Measurements from ENCODE around the gene SGF29.
A peak's percentile ranks its signal among the peaks of the same experiment; 100 is the strongest.
"Not testable (repeated sequence)": the region's sequence is repeated elsewhere in the genome, so short reads cannot be mapped to it uniquely, and the experiment has no call there.

The SGF29 gene

DNA sequence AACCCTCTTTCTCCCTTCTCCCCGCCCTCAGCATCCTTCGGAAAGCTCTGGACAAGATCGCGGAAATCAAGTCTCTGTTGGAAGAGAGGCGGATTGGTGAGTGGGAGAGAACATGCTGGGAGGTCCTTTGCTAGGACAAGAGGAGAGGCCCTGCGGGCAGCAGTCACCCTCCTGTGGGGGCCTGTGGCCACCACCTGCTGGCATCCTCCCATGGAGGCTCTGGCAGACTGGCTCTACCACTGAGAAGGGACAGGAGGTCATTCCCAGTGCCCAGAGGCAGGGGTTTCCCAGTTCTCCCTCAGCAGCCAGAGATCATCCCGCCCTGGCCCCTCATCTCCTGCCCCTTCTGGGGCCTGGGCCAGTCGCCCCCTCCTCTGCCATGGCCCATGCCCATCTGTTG, 35.3 kb downstream of the SGF29 start:
- intact Hi-C loops (cut with DNase I), result no loop called here
- no peak for DNase-seq

DNA sequence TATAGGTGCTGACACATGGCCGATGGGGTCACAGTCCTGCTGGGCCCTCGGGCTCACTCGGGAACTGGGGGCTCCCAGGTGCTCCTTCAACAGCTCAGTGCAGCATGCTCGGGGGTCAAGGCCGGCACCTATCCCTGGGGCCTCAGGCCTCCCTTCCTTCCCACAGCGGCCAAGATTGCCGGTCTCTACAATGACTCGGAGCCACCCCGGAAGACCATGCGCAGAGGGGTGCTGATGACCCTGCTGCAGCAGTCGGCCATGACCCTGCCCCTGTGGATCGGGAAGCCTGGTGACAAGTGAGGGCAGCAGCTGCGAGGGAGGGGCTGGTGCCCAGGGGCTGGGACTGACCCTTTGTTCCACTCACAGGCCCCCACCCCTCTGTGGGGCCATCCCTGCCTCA, 36.2 kb downstream of the SGF29 start:
- no peak for DNase-seq
- intact Hi-C loops (cut with DNase I), result no loop called here

GRCh38 chr16:28590384-28591340, 36.9 kb downstream of the SGF29 start:
- DNase-seq, result no peak
- intact Hi-C loops (cut with DNase I), result no loop called here

GRCh38 chr16:28591355-28591754, 37.6 kb downstream of the SGF29 start:
- intact Hi-C loops (cut with DNase I), result no loop called here
- no peak for DNase-seq

DNA sequence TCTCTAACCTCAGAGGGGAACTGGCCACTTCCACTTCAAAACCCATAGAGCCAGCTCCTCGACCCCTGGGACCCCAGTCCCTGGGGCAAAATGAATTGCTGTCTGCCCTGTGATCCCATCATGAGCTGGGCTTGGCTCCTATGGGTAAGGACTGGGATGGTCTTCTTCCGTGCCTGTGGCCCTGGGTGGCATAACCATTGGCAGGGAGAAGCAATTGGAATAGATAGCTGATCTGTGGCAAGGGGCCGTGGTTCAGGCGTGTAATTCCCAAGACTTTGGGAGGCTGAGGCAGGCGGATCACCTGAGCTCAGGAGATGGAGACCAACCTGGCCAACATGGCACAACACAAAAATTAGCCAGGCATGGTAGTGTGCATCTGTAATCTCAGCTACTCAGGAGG, 38.8 kb downstream of the SGF29 start:
- intact Hi-C loops (cut with DNase I), result no loop called here

DNA sequence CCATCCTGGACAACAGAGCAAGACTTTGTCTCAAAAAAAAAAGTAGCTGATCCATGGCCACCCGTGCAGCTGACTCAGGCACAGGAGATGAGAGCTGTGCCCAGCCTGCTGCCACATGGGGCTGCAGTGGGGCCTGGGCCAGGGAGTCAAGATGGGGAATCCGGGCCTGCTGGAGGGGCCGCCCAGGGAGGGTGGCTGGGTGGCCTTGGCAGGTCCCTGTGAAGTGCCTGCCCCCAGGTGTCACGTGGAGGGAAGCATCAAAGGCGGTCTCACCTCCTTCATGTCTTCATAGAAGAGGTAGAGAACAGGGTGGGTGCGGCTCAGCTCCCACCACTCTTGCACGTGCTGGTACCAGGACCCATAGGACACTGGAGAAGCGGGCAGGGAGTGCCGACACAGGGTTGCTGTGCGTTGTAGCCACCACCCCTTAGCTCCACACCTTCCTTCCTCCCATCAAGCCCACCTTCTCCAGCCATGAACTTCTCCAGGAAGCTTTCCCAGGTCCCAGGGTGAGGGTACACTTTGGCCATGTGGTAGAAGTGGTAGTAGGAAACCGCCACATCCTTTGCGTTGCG, 39.3 kb downstream of the SGF29 start:
- intact Hi-C loops (cut with DNase I), result no loop called here
- no peak for DNase-seq

More for the DNA sequence above, 38.8 kb downstream of the SGF29 start:
- DNase-seq, result no peak

GRCh38 chr16:28595451-28595850, 41.7 kb downstream of the SGF29 start:
- DNase-seq; intact Hi-C loops (cut with DNase I): not testable (repeated sequence)

DNA sequence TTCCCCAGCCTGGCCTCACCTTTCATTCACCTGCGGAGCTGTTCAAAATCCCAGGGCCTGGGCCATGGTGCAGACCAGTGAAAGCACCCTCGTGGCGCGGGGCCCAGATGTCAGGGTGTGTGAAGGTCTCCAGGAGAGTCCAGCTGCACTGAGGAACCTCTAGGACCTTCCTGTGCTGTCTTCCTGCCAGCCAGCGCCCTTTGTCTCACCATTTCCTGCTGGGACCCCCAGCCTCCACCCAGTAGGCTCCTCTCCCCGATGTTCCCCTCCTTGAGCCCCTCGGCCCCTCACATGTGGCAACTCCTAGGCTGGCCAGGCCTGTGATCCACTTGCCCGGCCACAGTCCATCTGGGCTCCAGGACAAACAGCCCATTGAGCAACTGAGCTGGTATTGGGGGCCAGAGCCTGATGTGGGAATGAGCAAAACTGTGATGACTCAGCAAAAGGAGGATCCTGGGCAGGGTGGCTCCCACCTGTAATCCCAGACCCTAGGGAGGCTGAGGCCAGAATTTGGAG, 42.5 kb downstream of the SGF29 start:
- intact Hi-C loops (cut with DNase I), result no loop called here
- DNase-seq, result no peak

DNA sequence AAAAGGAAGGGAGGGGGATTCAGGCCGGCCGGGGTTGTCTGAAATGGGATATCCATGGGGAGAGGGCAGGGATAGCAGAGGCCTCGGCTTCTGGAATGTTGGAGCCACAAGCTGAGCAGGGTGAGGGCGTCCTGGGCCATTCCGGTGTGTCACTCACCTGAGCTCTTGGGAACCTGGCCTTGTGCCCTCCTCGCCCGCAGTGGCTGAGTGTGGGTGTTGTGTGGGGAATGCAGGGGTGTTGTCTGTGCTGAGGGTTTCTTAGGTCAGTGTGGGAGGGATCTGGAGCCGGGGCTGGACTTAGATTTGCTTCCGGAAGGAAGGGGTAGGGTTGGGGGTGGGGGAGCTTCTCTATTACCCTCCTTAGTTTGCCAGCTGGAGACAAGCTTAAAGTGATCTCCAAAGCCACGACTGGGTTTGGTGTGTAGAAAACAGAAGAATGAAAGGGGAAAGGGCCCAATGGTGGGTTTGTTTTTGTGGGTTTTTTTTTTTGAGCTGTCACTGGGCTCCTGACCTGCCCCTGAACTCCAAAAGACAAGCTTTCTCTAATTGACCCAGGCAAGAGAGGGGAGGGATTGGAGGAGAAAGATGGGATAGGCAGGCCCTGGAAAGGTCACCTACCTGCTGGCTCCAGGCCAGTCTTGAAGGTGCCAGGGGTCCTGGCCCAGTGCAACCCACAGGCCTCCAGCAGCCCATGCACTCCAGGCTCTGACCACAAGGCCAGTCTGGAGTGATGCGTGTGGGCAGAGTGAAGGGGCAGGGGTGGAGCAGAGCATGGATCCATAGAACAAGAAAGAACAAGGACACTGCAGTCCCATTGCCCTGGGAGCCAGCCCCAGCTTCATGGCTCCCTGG, 43.3 kb downstream of the SGF29 start, which contains the start of gene SULT1A2:
SULT1A2 (minus strand) TSS at position 211 of the 852 bp plus-strand sequence. CDS start 1,120 bp downstream, outside the sequence.
- intact Hi-C loops (cut with DNase I), result no loop called here
- no peak for DNase-seq

- intact Hi-C loops (cut with DNase I), result no loop called here
- DNase-seq, result no peak
These were observed 44.1 kb downstream of the SGF29 start for GRCh38 chr16:28597692-28598261.

- intact Hi-C loops (cut with DNase I); DNase-seq: not testable (repeated sequence)
These were observed 45.9 kb downstream of the SGF29 start for GRCh38 chr16:28599377-28600285.

DNA sequence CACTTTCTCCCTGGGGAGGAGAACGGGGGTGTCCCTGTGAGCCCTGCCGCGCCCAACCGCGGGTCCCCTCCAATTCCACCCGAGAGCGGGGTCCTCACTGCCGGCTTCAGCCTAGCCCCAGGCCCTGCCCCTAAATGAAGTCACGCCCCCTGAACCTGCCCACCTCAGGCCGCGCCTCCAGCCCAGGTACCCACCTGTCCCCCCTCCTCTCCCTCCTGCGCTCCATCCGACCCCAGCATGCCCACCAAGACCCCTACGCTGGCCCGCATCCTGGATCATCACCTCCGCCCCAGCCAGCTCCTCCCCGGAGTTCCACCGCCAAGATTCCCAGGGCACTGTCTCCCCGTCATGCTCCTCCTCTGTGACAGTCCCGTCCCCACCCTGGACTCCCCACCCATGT, 47.2 kb downstream of the SGF29 start:
- DNase-seq; intact Hi-C loops (cut with DNase I): not testable (repeated sequence)

DNA sequence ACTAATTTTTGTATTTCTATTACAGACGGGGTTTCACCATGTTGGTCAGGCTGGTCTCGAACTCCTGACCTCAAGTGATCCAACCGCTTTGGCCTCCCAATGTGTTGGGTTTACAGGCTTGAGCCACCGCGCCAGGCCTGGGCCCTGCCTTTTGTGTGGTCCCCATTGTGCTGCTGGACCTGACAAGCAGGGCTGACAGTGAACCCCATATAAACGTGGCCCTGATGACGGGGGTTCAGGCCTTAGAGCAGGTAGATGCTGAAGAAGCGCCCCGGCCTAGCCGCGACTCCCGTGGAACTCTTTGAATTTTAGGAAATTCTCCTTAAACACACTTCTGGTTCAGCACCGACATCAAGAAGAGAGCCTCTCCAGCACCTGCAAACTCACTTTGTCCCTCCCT, 47.9 kb downstream of the SGF29 start:
- intact Hi-C loops (cut with DNase I), result not testable (repeated sequence)

DNA sequence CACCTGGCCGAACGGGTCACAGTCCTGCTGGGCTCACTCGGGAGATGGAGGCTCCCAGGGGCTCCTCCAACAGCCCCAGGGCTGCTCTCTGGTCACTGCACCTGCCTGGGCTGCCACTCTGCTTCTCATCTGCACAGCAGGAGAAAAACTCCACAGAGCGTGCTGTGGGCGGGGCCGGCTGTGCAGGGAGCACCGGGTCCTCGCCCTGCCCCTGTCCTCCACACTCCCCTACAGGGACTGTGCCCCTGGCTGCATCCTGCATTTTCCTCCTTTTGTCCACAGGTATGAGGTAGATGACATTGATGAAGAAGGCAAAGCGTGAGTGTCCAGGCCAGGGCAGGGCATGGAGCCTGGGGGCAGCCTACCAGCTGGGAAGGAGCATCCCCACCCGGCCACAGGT, 48.3 kb downstream of the SGF29 start:
- intact Hi-C loops (cut with DNase I); DNase-seq: not testable (repeated sequence)

More for the DNA sequence above, 47.9 kb downstream of the SGF29 start:
- DNase-seq, result peak in 1 of 42 donors; percentile 17

GRCh38 chr16:28602529-28602928, 48.8 kb downstream of the SGF29 start:
- intact Hi-C loops (cut with DNase I), result no loop called here
- DNase-seq, result peak in 1 of 42 donors; percentile 10

DNA sequence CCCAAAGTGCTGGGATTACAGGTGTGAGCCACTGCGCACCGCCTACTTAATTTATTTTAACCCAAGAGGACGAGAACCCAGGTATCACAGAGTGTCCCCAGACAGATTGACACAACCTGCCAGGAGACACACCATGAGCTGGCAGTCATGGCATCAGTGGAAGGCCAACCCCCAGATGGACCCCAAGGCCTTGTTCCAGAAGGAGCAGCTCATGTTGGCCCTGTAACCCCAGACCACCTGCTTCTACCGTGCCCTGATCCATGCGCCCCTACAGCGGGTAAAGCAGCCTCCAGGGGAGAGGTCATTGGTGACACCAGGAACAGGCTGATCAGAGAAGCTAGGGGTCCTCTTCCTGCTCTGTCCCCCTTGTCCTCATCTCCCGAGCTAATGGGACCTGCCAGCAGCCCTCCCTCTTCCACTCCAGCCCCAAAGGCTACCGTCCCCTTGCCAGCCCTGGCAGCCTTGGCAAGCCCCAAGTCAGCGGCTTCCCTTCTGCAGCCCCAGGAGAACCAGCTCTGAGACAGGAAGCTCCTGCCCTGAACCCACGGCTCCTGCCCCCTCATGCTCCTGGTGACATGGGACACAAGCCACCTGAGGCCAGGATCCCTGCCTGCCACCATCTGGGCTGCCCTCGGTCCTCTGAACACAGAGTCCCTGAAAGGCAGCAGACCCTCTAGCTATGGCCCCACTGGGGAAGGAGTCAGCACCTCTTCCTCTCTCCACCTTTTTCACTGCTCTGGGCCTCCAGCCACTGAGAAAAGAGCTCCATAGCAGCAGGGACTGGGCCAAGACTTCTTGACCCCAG, 49.9 kb downstream of the SGF29 start:
- no peak for DNase-seq
- intact Hi-C loops (cut with DNase I), result no loop called here

DNA sequence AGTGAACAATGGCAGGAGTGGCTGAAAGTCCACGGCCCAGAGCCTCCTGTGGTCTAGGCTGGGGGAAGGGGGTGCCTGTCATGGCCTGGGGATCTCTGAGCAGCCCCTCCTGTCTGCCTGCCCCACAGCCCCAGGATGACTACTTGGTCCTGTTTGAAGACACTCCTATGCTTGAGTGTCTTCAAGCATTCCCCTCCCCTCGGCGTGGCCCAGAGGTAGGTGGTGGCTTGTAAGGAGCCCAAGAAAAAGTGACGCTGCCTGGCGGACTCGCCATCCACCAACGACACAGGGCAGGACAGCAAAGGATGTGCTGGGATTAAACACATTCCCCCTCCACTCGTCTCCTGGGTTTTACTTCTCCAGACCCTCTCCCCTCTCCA, 50.5 kb downstream of the SGF29 start:
- intact Hi-C loops (cut with DNase I), result no loop called here

More for the DNA sequence above, 50.5 kb downstream of the SGF29 start:
- no peak for DNase-seq

Data from head of caudate nucleus (tissue), 42 donors.